ENCODE measurements around the gene CCL11. TPM values are rescaled to one million over a fixed set of nuclear protein-coding genes. Genes with fewer than 3 reads are reported as not detected.

Gene CCL11
- total and polyA plus RNA-seq, 2 donors from 2014 or later, result 1.0 TPM; not detected in 1

- no peaks in the 10 kb centered on the region for H3K9me3 ChIP-seq (ENCODE audit: control insufficient read depth in 2 of 3, insufficient read depth in 1 of 3, low read length in 3 of 3)
- no peaks in the 10 kb centered on the region for H3K27me3 ChIP-seq (ENCODE audit: control insufficient read depth, insufficient read depth, low read length)
- peaks cover 0 to 25% (median 21%) of the 10 kb centered on the region in 3 donors for H3K4me1 ChIP-seq (ENCODE audit: control insufficient read depth in 2 of 3, insufficient read depth in 2 of 3, low read depth in 1 of 3, low read length in 3 of 3)
- no peaks in the 10 kb centered on the region for H3K36me3 ChIP-seq (ENCODE audit: control insufficient read depth in 2 of 3, insufficient read depth in 3 of 3, low read length in 3 of 3)
- DNase-seq, result no peak
- H3K9ac ChIP-seq (ENCODE audit: low read length in 3 of 3), result peak overlapping the region in 2 of 3 donors; percentile 52 to 74
- no peak for FAIRE-seq
- peak overlapping the region; percentile 57 to 69 (median 62) for H3K4me3 ChIP-seq (ENCODE audit: low read length in 3 of 3)
- TF ChIP-seq, protein P1, sequence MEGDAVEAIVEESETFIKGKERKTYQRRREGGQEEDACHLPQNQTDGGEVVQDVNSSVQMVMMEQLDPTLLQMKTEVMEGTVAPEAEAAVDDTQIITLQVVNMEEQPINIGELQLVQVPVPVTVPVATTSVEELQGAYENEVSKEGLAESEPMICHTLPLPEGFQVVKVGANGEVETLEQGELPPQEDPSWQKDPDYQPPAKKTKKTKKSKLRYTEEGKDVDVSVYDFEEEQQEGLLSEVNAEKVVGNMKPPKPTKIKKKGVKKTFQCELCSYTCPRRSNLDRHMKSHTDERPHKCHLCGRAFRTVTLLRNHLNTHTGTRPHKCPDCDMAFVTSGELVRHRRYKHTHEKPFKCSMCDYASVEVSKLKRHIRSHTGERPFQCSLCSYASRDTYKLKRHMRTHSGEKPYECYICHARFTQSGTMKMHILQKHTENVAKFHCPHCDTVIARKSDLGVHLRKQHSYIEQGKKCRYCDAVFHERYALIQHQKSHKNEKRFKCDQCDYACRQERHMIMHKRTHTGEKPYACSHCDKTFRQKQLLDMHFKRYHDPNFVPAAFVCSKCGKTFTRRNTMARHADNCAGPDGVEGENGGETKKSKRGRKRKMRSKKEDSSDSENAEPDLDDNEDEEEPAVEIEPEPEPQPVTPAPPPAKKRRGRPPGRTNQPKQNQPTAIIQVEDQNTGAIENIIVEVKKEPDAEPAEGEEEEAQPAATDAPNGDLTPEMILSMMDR (IDR thresholded peaks at IDR 0.05; ENCODE audit: borderline replicate concordance, extremely low read depth, insufficient read depth), result no peak
- intact Hi-C loops (cut with DNase I), result loop anchor here (10.0 kb wide), 1 partner anchor 59 kb away; the partner anchor contains the start of gene CCL8
- peak overlapping the region; percentile 66 to 86 for H3K27ac ChIP-seq (ENCODE audit: low read depth in 2 of 2, low read length in 2 of 2)
These were observed 29.7 kb upstream of the CCL11 start for GRCh38 chr17:34255841-34256240.

DNA sequence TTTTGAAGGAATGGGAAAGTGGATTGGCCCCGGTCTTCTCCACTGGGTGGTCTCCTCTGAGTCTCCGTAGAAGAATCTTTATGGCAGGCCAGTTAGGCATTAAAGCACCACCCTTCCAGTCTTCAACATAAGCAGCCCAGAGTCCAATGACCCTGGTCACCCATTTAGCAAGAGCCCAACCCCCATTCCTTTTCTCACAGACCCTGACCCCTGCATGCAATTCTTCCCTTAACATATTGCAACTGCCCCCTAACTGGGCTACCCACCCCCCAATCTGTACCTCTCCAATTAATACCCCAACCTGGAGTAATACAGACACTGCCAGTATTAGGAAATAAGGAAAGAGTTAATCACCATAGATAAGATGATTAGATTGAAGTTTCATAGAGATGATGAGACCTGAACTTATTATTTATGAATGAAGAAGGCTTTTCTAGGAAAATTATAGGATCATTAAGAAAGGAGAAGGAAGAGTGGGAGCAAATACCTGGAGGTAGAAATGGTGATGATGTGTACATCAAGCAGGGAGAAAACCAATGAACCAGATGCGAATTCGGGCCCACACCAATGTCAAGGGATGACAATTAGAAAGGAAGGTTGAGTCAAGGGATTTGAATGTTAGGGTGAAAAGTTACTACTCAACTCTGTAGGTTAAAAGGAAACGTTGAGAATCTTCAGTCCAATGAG, 28.1 kb upstream of the CCL11 start:
- H3K36me3 ChIP-seq (ENCODE audit: control insufficient read depth in 2 of 3, insufficient read depth in 3 of 3, low read length in 3 of 3), result no peaks in the 10 kb centered on the region
- H3K27me3 ChIP-seq (ENCODE audit: control insufficient read depth, insufficient read depth, low read length), result no peaks in the 10 kb centered on the region
- H3K4me1 ChIP-seq (ENCODE audit: control insufficient read depth in 2 of 3, insufficient read depth in 2 of 3, low read depth in 1 of 3, low read length in 3 of 3), result peaks cover 0 to 24% (median 21%) of the 10 kb centered on the region in 3 donors
- no peak overlapping the region for H3K9ac ChIP-seq (ENCODE audit: low read length in 3 of 3)
- no peaks in the 10 kb centered on the region for H3K9me3 ChIP-seq (ENCODE audit: control insufficient read depth in 2 of 3, insufficient read depth in 1 of 3, low read length in 3 of 3)
- no peak overlapping the region for H3K4me3 ChIP-seq (ENCODE audit: low read length in 3 of 3)
- TF ChIP-seq, protein P1 (IDR thresholded peaks at IDR 0.05; ENCODE audit: borderline replicate concordance, extremely low read depth, insufficient read depth), result no peak
- FAIRE-seq, result no peak
- H3K27ac ChIP-seq (ENCODE audit: low read depth in 2 of 2, low read length in 2 of 2), result no peak overlapping the region
- intact Hi-C loops (cut with DNase I), result loop anchor here (10.0 kb wide), 1 partner anchor 57 kb away; the partner anchor contains the start of gene CCL8
- DNase-seq, result no peak

DNA sequence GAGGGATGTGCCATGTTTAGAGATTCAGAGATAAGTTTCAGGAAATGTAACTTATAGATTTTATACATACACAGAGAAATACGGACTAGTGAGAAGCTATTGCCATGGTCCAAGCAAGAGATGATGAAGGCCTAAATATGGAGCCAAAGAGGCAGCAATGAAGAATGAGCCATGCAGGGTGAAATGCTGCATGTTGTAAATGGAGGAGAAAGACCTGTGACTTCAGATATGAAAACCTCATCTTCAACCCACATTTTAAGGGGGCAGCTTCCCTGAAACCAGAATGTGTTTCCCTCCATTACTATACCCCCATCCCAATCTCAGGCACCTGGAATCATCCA, 27.6 kb upstream of the CCL11 start:
- TF ChIP-seq, protein P1 (IDR thresholded peaks at IDR 0.05; ENCODE audit: borderline replicate concordance, extremely low read depth, insufficient read depth), result no peak
- DNase-seq (no peak), FAIRE-seq (no peak)
- Histone ChIP-seq H3K27me3 (ENCODE audit: control insufficient read depth, insufficient read depth, low read length) (no peaks in the 10 kb centered on the region), H3K4me1 (ENCODE audit: control insufficient read depth in 2 of 3, insufficient read depth in 2 of 3, low read depth in 1 of 3, low read length in 3 of 3) (peaks cover 0 to 19% (median 18%) of the 10 kb centered on the region in 3 donors), H3K9ac (ENCODE audit: low read length in 3 of 3) (no peak overlapping the region), H3K27ac (ENCODE audit: low read depth in 2 of 2, low read length in 2 of 2) (no peak overlapping the region), H3K4me3 (ENCODE audit: low read length in 3 of 3) (no peak overlapping the region), H3K9me3 (ENCODE audit: control insufficient read depth in 2 of 3, insufficient read depth in 1 of 3, low read length in 3 of 3) (no peaks in the 10 kb centered on the region), H3K36me3 (ENCODE audit: control insufficient read depth in 2 of 3, insufficient read depth in 3 of 3, low read length in 3 of 3) (no peaks in the 10 kb centered on the region)
- intact Hi-C loops (cut with DNase I), result loop anchor here (10.0 kb wide), 1 partner anchor 57 kb away; the partner anchor contains the start of gene CCL8
